Smooth muscle cell (in vitro differentiated cells): ENCODE measurements around the gene SETD5. TPM values are rescaled to one million over a fixed set of nuclear protein-coding genes. Genes with fewer than 3 reads are reported as not detected.
A peak's percentile ranks its signal among the peaks of the same experiment; 100 is the strongest.

Experiments
- DNase-seq: peaks from one replicate; lab custom pipeline; 2025; ENCODE audit not compliant: unreplicated experiment; lab: John Stamatoyannopoulos, UW
- H2AFZ ChIP-seq: fragments of 200-600 bp; sonication (generic); 2 replicates; pipeline ENCODE4 v1.6.0; 2016; ENCODE audit warnings: antibody characterized with exemption, low read depth, mild to moderate bottlenecking
- H3F3A ChIP-seq: fragments of 200-600 bp; sonication (generic); 2 replicates; pipeline ENCODE4 v1.6.0; 2017; ENCODE audit warnings: antibody characterized with exemption, low read depth
- H3K27ac ChIP-seq: fragments of 200-600 bp; sonication (generic); 2 replicates; pipeline ENCODE4 v1.5.1; 2016; ENCODE audit warnings: low read depth, mild to moderate bottlenecking
- H3K27me3 ChIP-seq: fragments of 200-600 bp; sonication (generic); 2 replicates; pipeline ENCODE4 v1.6.1; 2016; ENCODE audit warnings: low read depth, mild to moderate bottlenecking
- H3K36me3 ChIP-seq: fragments of 200-600 bp; sonication (generic); 2 replicates; pipeline ENCODE4 v1.5.1; 2016; ENCODE audit warnings: low read depth
- H3K4me1 ChIP-seq: fragments of 200-600 bp; sonication (generic); 2 replicates; pipeline ENCODE4 v1.5.1; 2016; ENCODE audit warnings: low read depth
- H3K4me2 ChIP-seq: fragments of 200-600 bp; sonication (generic); 2 replicates; pipeline ENCODE4 v1.6.0; 2016; ENCODE audit warnings: mild to moderate bottlenecking
- H3K4me3 ChIP-seq: fragments of 200-600 bp; sonication (generic); 2 replicates; pipeline ENCODE4 v1.5.1; 2016; ENCODE audit warnings: mild to moderate bottlenecking
- H3K79me2 ChIP-seq: fragments of 200-600 bp; sonication (generic); 2 replicates; pipeline ENCODE4 v1.6.0; 2016; ENCODE audit warnings: low read depth, mild to moderate bottlenecking
- H3K9ac ChIP-seq: fragments of 200-600 bp; sonication (generic); 2 replicates; pipeline ENCODE4 v1.6.0; 2016; ENCODE audit warnings: low read depth
- H3K9me3 ChIP-seq: fragments of 200-600 bp; sonication (generic); replicated peaks from 2 replicates; pipeline ENCODE4 v1.5.1; 2016; ENCODE audit warnings: low read depth
- H4K20me1 ChIP-seq: fragments of 200-600 bp; sonication (generic); 2 replicates; pipeline ENCODE4 v1.6.0; 2016; ENCODE audit warnings: low read depth
- CTCF ChIP-seq: fragments of 200-600 bp; sonication (generic); IDR thresholded peaks from 2 replicates; pipeline ENCODE4 v1.5.1; 2017; ENCODE audit warnings: borderline replicate concordance, mild to moderate bottlenecking, antibody characterized with exemption; ENCODE audit not compliant: insufficient read depth, poor library complexity, severe bottlenecking
- WGBS: methylation state at CpG from one replicate; pipeline ENCODE4 v1.1.7; 2016; ENCODE audit warnings: low lambda C conversion rate; 5-methylcytosine and 5-hydroxymethylcytosine counted together
- polyA plus RNA-seq: library from polyadenylated mRNA; unstranded; fragments of >200 nt; fragmentation: Nextera tagmentation; extraction: Ambion mirVana; gene quantifications from 2 replicates; pipeline ENCODE4 v1.2.1, GENCODE V29; 2016
- total RNA-seq: library from RNA; depleted of rRNA; stranded (reverse); fragments of >200 nt; gene quantifications from 2 replicates; pipeline ENCODE4 v1.2.3, GENCODE V29; 2014

The SETD5 gene
- total and polyA plus RNA-seq, 2 experiments from 2014 or later: 122 to 134 TPM

- WGBS: 59% methylated on average over 9 of the region's 19 CpGs
- Histone ChIP-seq H3K9me3 (no peaks in the 10 kb centered on the region), H3K27ac (no peak overlapping the region), H2AFZ (no peak overlapping the region), H3K9ac (no peak overlapping the region), H3F3A (no peaks in the 10 kb centered on the region), H3K4me3 (peak overlapping the region; percentile 4), H3K79me2 (no peaks in the 10 kb centered on the region), H3K4me1 (no peaks in the 10 kb centered on the region), H3K36me3 (no peaks in the 10 kb centered on the region), H3K27me3 (peaks cover 24% of the 10 kb centered on the region), H4K20me1 (no peaks in the 10 kb centered on the region), H3K4me2 (peak overlapping the region; percentile 60)
- no peak for TF ChIP-seq CTCF
- no peak for DNase-seq
Observed at GRCh38 chr3:9499455-9500107, 102.2 kb downstream of the SETD5 start.

GRCh38 chr3:9500108-9501050 lies 103.0 kb downstream of the SETD5 start:
- no peak overlapping the region for H3K9ac ChIP-seq
- H3K4me3 ChIP-seq: peak overlapping the region; percentile 4
- H3K9me3 ChIP-seq: no peaks in the 10 kb centered on the region
- no peaks in the 10 kb centered on the region for H3K36me3 ChIP-seq
- H3F3A ChIP-seq: no peaks in the 10 kb centered on the region
- WGBS: 16% methylated on average over 36 of the region's 39 CpGs
- peaks cover 24% of the 10 kb centered on the region for H3K27me3 ChIP-seq
- H3K4me2 ChIP-seq: peak overlapping the region; percentile 60
- H2AFZ ChIP-seq: no peak overlapping the region
- H4K20me1 ChIP-seq: no peaks in the 10 kb centered on the region
- DNase-seq: peak; percentile 27
- TF ChIP-seq CTCF: peak; percentile 86
- no peak overlapping the region for H3K27ac ChIP-seq
- no peaks in the 10 kb centered on the region for H3K4me1 ChIP-seq
- no peaks in the 10 kb centered on the region for H3K79me2 ChIP-seq

GRCh38 chr3:9501226-9501625 lies 103.8 kb downstream of the SETD5 start:
- no peak overlapping the region for H3K4me3 ChIP-seq
- H2AFZ ChIP-seq: no peak overlapping the region
- no peaks in the 10 kb centered on the region for H3K4me1 ChIP-seq
- no peaks in the 10 kb centered on the region for H3F3A ChIP-seq
- no peaks in the 10 kb centered on the region for H3K36me3 ChIP-seq
- 94% methylated on average over 6 of the region's 6 CpGs for WGBS
- TF ChIP-seq CTCF: no peak
- no peak for DNase-seq
- H3K27ac ChIP-seq: no peak overlapping the region
- H3K9me3 ChIP-seq: no peaks in the 10 kb centered on the region
- H3K9ac ChIP-seq: no peak overlapping the region
- H3K4me2 ChIP-seq: no peak overlapping the region
- no peaks in the 10 kb centered on the region for H4K20me1 ChIP-seq
- H3K79me2 ChIP-seq: no peaks in the 10 kb centered on the region
- H3K27me3 ChIP-seq: peaks cover 24% of the 10 kb centered on the region
